ENCODE data around the gene DENND4A. TPM values are rescaled to one million over a fixed set of nuclear protein-coding genes. Genes with fewer than 3 reads are reported as not detected.

The DENND4A gene
- total RNA-seq, 1 experiment from 2014 or later, result 14.4 TPM

- ATAC-seq (no peak), DNase-seq (ENCODE audit: low read depth, low spot score) (no peak)
- ChIA-PET CTCF (no interaction called here), POLR2A (no interaction called here)
- Histone ChIP-seq H3K27ac (ENCODE audit: low read length) (no peak overlapping the region), H3K36me3 (ENCODE audit: control insufficient read depth, insufficient read depth, low read length) (no peaks in the 10 kb centered on the region), H3K27me3 (ENCODE audit: control insufficient read depth, insufficient read depth, low read length) (no peaks in the 10 kb centered on the region), H3K4me3 (ENCODE audit: low read depth in 2 of 2, low read length in 2 of 2) (no peak overlapping the region), H3K9me3 (ENCODE audit: control insufficient read depth, insufficient read depth, low read depth, low read length) (no peaks in the 10 kb centered on the region), H3K4me1 (ENCODE audit: control insufficient read depth, insufficient read depth, low read length) (no peaks in the 10 kb centered on the region)
- no peak for TF ChIP-seq TCF7L2 (IDR thresholded peaks at IDR 0.05; ENCODE audit: low read depth, low read length)
- intact Hi-C loops (cut with micrococcal nuclease; ENCODE audit: unreplicated experiment), result no loop called here
- in situ Hi-C loops (cut with HindIII; ENCODE audit: low pct_unique_long_range_greater_than_20kb, low sequenced_read_pairs), result no loop called here
- BruUV-seq (replicated peaks), result no TSS peak
Observed at GRCh38 chr15:65682404-65682911, 109.6 kb downstream of the DENND4A start.

GRCh38 chr15:65680544-65680943 lies 111.5 kb downstream of the DENND4A start:
- Histone ChIP-seq H3K27me3 (ENCODE audit: control insufficient read depth, insufficient read depth, low read length) (no peaks in the 10 kb centered on the region), H3K36me3 (ENCODE audit: control insufficient read depth, insufficient read depth, low read length) (no peaks in the 10 kb centered on the region), H3K4me3 (ENCODE audit: low read depth in 2 of 2, low read length in 2 of 2) (no peak overlapping the region), H3K27ac (ENCODE audit: low read length) (no peak overlapping the region), H3K9me3 (ENCODE audit: control insufficient read depth, insufficient read depth, low read depth, low read length) (no peaks in the 10 kb centered on the region), H3K4me1 (ENCODE audit: control insufficient read depth, insufficient read depth, low read length) (no peaks in the 10 kb centered on the region)
- DNase-seq (ENCODE audit: low read depth, low spot score), result no peak
- POLR2A ChIA-PET, result no interaction called here
- no TSS peak for BruUV-seq (replicated peaks)
- ATAC-seq, result no peak
- TF ChIP-seq SIN3A (IDR thresholded peaks at IDR 0.05; ENCODE audit: borderline replicate concordance, insufficient read depth, low read depth, low read length), result no peak
- TF ChIP-seq, protein P1, sequence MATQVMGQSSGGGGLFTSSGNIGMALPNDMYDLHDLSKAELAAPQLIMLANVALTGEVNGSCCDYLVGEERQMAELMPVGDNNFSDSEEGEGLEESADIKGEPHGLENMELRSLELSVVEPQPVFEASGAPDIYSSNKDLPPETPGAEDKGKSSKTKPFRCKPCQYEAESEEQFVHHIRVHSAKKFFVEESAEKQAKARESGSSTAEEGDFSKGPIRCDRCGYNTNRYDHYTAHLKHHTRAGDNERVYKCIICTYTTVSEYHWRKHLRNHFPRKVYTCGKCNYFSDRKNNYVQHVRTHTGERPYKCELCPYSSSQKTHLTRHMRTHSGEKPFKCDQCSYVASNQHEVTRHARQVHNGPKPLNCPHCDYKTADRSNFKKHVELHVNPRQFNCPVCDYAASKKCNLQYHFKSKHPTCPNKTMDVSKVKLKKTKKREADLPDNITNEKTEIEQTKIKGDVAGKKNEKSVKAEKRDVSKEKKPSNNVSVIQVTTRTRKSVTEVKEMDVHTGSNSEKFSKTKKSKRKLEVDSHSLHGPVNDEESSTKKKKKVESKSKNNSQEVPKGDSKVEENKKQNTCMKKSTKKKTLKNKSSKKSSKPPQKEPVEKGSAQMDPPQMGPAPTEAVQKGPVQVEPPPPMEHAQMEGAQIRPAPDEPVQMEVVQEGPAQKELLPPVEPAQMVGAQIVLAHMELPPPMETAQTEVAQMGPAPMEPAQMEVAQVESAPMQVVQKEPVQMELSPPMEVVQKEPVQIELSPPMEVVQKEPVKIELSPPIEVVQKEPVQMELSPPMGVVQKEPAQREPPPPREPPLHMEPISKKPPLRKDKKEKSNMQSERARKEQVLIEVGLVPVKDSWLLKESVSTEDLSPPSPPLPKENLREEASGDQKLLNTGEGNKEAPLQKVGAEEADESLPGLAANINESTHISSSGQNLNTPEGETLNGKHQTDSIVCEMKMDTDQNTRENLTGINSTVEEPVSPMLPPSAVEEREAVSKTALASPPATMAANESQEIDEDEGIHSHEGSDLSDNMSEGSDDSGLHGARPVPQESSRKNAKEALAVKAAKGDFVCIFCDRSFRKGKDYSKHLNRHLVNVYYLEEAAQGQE (IDR thresholded peaks at IDR 0.05; ENCODE audit: insufficient read depth in 1 of 2, low read depth in 2 of 2, low read length in 1 of 2), result no peak
- no peak for TF ChIP-seq TCF7L2 (IDR thresholded peaks at IDR 0.05; ENCODE audit: low read depth, low read length)
- TF ChIP-seq, protein P2, sequence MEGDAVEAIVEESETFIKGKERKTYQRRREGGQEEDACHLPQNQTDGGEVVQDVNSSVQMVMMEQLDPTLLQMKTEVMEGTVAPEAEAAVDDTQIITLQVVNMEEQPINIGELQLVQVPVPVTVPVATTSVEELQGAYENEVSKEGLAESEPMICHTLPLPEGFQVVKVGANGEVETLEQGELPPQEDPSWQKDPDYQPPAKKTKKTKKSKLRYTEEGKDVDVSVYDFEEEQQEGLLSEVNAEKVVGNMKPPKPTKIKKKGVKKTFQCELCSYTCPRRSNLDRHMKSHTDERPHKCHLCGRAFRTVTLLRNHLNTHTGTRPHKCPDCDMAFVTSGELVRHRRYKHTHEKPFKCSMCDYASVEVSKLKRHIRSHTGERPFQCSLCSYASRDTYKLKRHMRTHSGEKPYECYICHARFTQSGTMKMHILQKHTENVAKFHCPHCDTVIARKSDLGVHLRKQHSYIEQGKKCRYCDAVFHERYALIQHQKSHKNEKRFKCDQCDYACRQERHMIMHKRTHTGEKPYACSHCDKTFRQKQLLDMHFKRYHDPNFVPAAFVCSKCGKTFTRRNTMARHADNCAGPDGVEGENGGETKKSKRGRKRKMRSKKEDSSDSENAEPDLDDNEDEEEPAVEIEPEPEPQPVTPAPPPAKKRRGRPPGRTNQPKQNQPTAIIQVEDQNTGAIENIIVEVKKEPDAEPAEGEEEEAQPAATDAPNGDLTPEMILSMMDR (IDR thresholded peaks at IDR 0.05), result no peak
- no peak for TF ChIP-seq POLR2AphosphoS5 (IDR thresholded peaks at IDR 0.05; ENCODE audit: low read depth, low read length)
- CTCF ChIA-PET, result no interaction called here
- intact Hi-C loops (cut with micrococcal nuclease; ENCODE audit: unreplicated experiment) (no loop called here), in situ Hi-C loops (cut with HindIII; ENCODE audit: low pct_unique_long_range_greater_than_20kb, low sequenced_read_pairs) (no loop called here)

GRCh38 chr15:65676123-65676522 lies 116.0 kb downstream of the DENND4A start:
- ATAC-seq (no peak), DNase-seq (ENCODE audit: low read depth, low spot score) (no peak)
- ChIA-PET POLR2A (no interaction called here), CTCF (no interaction called here)
- Histone ChIP-seq H3K4me1 (ENCODE audit: control insufficient read depth, insufficient read depth, low read length) (no peaks in the 10 kb centered on the region), H3K27ac (ENCODE audit: low read length) (no peak overlapping the region), H3K4me3 (ENCODE audit: low read depth in 2 of 2, low read length in 2 of 2) (no peak overlapping the region), H3K9me3 (ENCODE audit: control insufficient read depth, insufficient read depth, low read depth, low read length) (no peaks in the 10 kb centered on the region), H3K27me3 (ENCODE audit: control insufficient read depth, insufficient read depth, low read length) (no peaks in the 10 kb centered on the region), H3K36me3 (ENCODE audit: control insufficient read depth, insufficient read depth, low read length) (no peaks in the 10 kb centered on the region)
- intact Hi-C loops (cut with micrococcal nuclease; ENCODE audit: unreplicated experiment), result no loop called here
- no peak for TF ChIP-seq POLR2AphosphoS5 (IDR thresholded peaks at IDR 0.05; ENCODE audit: low read depth, low read length)
- TF ChIP-seq SIN3A (IDR thresholded peaks at IDR 0.05; ENCODE audit: borderline replicate concordance, insufficient read depth, low read depth, low read length), result no peak
- TF ChIP-seq, protein P1 (IDR thresholded peaks at IDR 0.05; ENCODE audit: insufficient read depth in 1 of 2, low read depth in 2 of 2, low read length in 1 of 2), result no peak
- TF ChIP-seq, protein P2 (IDR thresholded peaks at IDR 0.05), result no peak
- no peak for TF ChIP-seq TCF7L2 (IDR thresholded peaks at IDR 0.05; ENCODE audit: low read depth, low read length)
- no TSS peak for BruUV-seq (replicated peaks)
- in situ Hi-C loops (cut with HindIII; ENCODE audit: low pct_unique_long_range_greater_than_20kb, low sequenced_read_pairs), result no loop called here

Data from Panc1 (cell line).